ENCODE results near the gene ASIC2.
A peak's percentile ranks its signal among the peaks of the same experiment; 100 is the strongest.

Gene ASIC2

GRCh38 chr17:33328129-33328528 is 35.0 kb upstream of the ASIC2 start:
- no peak for TF ChIP-seq CTCF (IDR thresholded peaks at IDR 0.05; ENCODE audit: insufficient read depth, low read depth, low read length, missing control alignments)
- DNase-seq (ENCODE audit: low read depth): peak; percentile 27
- no peak overlapping the region for H3K4me3 ChIP-seq (ENCODE audit: low read length)

- H3K4me3 ChIP-seq (ENCODE audit: low read length): no peak overlapping the region
- TF ChIP-seq CTCF (IDR thresholded peaks at IDR 0.05; ENCODE audit: insufficient read depth, low read depth, low read length, missing control alignments): no peak
- DNase-seq (ENCODE audit: low read depth): no peak
Observed at GRCh38 chr17:33324736-33325135, 31.6 kb upstream of the ASIC2 start.

- TF ChIP-seq CTCF (IDR thresholded peaks at IDR 0.05; ENCODE audit: insufficient read depth, low read depth, low read length, missing control alignments): no peak
- DNase-seq (ENCODE audit: low read depth): no peak
- H3K4me3 ChIP-seq (ENCODE audit: low read length): no peak overlapping the region
Observed at GRCh38 chr17:33322063-33322462, 29.0 kb upstream of the ASIC2 start.

GRCh38 chr17:33318241-33318640 is 25.1 kb upstream of the ASIC2 start:
- no peak for TF ChIP-seq CTCF (IDR thresholded peaks at IDR 0.05; ENCODE audit: insufficient read depth, low read depth, low read length, missing control alignments)
- DNase-seq (ENCODE audit: low read depth): no peak
- no peak overlapping the region for H3K4me3 ChIP-seq (ENCODE audit: low read length)

GRCh38 chr17:33316746-33317145 is 23.7 kb upstream of the ASIC2 start:
- no peak for DNase-seq (ENCODE audit: low read depth)
- no peak for TF ChIP-seq CTCF (IDR thresholded peaks at IDR 0.05; ENCODE audit: insufficient read depth, low read depth, low read length, missing control alignments)
- H3K4me3 ChIP-seq (ENCODE audit: low read length): no peak overlapping the region

GRCh38 chr17:33310296-33310695 is 17.2 kb upstream of the ASIC2 start:
- DNase-seq (ENCODE audit: low read depth): no peak
- TF ChIP-seq CTCF (IDR thresholded peaks at IDR 0.05; ENCODE audit: insufficient read depth, low read depth, low read length, missing control alignments): no peak
- no peak overlapping the region for H3K4me3 ChIP-seq (ENCODE audit: low read length)

GRCh38 chr17:33303254-33303653 is 10.2 kb upstream of the ASIC2 start:
- TF ChIP-seq CTCF (IDR thresholded peaks at IDR 0.05; ENCODE audit: insufficient read depth, low read depth, low read length, missing control alignments): no peak
- DNase-seq (ENCODE audit: low read depth): no peak
- H3K4me3 ChIP-seq (ENCODE audit: low read length): no peak overlapping the region
